Middle frontal gyrus (tissue), 1 donor: ENCODE data around the gene TPPP3.
"Not testable (repeated sequence)": the region's sequence is repeated elsewhere in the genome, so short reads cannot be mapped to it uniquely, and the experiment has no call there.

Source experiments
- DNase-seq: peaks from one replicate; pipeline ENCODE4 v3.0.0-alpha.2; 2015; ENCODE audit warnings: low spot score; ENCODE audit errors: extremely low spot score

TPPP3 gene

DNA sequence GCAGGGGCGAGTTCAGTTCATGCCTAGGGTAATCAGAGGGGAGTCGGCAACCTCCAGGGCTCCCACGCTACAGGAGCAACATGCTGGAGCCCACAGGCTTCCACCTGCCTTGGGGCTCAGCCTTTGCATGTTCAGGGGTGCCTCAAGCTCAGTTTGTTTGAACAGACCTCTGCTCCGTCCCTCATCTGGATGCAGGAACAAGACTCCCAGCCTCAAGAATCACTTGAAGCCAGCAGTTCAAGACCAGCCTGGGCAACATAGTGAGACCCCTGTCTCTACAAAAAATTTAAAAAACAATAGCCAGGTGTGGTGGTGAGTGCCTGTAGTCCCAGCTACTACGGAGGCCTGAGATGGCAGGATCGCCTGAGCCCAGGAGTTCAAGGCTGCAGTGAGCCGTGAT, 32.7 kb upstream of the TPPP3 start:
- DNase-seq, result no peak

DNA sequence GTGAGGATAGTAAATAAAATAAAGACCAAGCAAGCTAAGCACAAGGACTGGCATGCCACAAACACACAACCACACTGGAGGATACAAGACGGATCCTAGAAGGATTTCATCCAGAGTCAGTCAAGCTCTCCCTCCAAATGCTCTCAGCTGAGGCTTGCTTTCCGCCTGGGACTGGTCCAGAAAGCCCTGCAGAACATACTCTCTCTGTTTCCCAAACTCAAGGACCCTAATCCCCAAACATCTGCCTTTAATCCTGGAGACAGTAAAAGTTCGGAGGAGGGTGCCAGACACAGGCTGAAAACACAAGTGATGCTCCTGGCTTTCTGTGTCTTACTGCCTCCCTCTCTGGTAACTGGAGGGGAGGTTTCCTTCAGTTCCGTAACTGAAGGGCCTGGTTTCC, 32.3 kb upstream of the TPPP3 start:
- DNase-seq, result no peak

DNA sequence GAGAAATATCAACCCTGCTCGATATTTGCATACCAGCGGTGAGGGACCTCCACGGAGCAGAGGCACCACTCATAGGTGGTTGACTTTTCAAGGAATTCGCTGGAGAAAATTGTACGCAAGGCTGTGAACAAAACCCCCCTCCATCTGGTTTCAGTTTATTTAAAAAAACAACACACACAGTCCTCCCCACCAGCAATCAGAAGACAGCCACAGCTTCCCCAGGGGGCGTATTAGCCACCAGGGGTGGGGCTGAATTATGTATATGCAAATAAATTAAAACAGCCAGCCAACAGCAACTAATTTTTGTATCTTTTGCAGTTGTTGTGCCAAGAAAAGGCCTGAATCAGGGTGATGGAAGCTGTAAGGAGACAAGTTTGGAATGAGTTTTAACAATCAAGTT, 31.8 kb upstream of the TPPP3 start:
- no peak for DNase-seq

DNA sequence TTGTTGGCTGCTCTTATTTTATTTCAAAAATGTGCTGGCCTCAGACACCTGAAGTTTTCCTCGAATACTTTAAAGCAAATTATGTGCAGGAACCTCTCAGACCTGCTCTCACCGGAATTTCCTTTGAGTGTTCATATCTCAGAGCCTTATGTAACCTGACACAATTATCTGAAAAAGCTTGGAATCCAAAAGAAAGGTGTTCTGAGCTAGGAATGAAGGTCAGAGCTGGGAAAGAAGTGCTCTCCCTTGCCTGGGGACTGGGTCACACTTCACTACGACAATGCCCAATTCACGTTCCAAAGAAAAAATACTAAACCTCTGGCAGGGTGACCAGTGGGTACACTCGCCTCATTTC, 30.9 kb upstream of the TPPP3 start:
- DNase-seq, result no peak

DNA sequence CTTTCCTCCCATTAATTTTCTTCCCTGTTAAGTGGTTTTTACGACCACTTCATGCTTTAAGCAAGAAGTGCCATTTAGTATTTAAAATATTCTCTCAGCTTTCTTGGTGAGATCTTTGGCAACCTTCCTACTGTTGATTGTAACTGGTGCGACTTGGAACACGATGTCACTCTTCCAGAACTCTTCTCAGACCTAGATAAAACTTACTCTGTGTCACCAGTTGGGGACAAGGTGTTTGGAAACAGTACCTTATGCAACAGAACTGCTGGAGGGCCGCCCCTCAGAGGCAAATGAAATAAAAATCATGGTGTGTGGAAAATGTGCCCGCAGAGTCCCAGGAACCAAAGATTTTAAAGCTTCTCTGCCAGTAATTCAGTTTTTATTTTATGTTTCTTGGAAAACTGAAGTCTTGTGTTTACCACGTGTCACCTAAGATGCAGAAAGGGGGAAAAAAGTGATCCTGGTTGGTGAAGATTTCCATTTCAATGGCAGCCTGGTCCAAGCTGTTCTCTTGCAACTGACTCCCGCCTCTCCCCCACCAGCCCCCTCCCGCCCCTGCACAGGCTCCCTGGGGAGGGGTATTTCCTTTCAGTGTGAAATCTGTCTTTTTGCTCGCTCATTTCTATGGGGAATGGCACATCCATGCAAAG, 30.4 kb upstream of the TPPP3 start:
- DNase-seq, result no peak

DNA sequence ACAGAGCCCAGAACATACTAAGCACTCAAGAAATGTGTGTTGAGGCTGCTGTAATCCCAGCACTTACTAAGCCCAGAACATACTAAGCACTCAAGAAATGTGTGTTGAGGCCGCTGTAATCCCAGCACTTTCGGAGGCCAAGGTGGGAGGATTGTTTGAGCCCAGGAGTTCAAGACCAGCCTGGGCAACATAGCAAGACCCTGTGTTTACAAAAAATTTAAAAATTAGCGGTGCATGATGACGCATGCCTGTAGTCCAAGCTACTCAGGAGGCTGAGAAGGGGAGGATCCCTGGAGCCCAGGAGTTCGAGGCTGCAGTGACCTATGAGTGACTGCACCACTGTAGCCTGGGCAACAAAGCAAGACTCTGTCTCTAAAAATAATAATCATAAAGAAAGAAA, 29.7 kb upstream of the TPPP3 start:
- DNase-seq, result no peak

DNA sequence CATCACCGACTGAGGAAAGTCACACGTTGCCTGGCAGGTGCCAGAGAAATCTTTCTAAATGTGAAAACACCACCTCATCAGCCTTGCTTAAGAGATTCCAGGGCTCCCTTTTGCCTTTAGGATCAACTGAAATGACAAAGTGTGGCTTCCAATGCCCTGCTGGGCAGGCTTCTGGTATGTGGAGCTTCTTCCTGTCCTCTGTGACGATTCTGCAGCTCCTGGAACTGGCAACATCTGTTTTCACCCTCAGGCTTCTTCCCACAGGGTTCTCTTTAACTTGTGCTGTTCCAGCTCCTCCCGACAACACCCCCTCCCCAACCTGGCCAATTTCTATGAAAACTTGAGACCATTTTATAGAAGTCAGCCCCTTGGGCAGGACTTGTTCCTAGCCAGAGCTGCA, 27.7 kb upstream of the TPPP3 start:
- no peak for DNase-seq

DNA sequence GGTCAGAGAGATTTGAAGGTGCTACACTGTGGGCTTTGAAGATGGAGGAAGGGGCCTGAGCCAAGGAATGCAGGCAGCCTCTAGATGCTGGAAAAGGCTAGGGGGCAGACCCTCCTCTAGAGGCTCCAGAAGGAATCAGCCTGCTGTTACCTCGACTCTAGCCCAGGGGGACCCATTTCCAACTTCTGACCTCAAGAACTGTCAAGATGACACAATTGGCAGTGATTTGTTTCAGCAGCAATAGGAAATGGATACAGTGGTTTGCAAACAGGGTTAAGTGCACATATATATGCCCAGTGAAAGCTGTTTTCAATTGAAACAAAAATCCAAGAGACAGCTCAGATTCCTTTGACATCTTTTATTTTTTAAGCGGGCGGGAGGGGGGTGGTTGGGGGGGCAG, 26.6 kb upstream of the TPPP3 start:
- no peak for DNase-seq

DNA sequence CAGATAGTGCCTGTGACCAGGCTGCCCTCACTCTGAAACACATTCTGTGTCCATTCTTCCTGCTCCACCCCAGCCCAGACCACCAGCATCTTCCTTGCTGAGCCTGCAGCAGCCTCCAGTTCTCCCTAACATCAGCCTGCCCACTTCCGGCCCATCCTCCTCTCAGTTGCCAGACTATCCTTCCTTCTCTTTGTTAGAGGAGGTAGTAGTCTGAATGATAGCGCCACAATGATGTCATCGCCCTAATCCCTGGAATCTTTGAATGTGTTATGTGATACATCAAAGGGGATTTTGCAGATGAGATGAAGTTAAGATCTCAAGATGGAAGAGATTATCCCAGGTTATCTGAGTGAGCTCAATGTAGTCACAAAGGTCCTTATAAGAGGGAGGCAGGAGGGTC, 26.2 kb upstream of the TPPP3 start:
- DNase-seq, result no peak

DNA sequence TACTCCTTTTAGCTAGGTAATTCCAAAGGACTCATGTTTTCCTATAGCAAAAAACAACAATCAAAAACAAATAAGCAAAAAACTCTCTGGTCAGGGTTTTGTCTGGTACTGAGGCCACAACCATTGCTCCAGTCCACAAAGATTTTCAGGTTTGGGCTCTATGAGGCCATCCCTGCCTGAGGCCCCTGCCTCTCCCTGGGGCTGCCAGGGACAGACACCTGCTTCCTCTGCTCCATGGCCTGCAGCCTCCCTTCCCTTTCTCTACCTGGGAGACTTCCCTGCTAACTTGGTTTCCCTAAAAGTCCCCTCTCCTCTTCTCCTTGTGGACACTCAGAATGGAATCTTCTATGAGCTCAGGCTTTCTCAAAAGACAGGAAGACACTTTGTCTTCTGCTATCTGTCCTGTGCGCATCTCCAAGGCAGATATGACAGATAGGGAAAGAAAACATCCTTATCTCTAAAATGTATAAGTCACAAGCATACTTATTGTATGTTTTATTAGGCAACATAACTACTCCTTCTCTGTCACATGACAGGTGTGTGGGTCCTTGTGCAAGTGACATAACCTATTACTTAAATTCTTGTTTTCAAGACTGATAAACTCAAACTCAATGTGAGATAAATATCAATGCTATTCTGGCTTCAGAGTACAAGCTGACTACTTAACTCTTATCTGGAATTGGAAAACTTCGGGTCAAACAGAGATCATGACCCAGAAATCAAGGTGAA, 24.2 kb upstream of the TPPP3 start:
- DNase-seq, result no peak

DNA sequence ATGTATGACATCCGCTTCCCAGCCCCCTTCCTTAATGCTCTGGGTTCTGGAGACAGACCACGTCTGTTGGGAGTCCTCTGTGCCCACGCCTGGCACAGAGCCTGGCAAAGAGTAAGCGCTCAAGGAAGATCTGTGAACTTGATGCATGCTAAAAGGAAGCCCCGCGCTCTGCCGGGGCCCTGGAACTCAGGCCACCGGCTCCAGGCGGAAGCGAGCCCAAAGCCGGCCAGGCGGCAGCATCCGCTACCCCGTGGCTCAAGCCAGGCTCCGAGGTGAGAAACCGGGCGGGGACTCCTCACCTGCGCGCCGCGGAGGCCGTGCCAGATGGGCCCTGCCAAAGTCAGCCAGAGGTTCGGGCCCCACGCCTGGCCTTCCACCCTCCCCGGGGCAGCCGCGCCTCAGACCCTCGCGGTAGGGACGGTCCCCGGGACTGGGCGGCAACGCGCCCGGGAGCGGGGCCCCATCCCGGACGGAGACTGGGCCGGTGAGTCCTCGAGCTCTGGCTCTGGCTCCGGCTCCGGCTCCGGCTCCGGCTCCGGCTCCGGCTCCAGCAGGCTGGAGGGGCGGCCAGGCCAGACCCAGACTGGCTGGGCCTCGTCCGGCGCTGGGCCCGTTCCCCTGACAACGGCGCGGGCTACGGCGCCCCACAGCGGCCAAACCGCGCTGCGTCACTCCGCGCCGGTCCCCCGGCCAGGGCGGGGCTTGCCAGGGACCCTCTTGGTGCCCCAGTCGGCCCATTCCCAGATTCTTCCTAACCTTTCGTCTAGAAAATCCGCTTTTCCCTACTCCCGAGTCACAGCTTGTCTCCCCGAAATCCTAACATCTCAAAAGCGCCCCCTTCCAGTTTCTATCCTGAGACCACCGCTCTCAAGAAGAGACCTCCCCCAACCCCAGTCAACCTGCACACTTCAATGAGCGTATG, 22.8 kb upstream of the TPPP3 start, which contains the start of gene ZDHHC1:
Gene ZDHHC1 (minus strand): TSS at position 606 of the 922 bp plus-strand sequence. CDS start 8,702 bp downstream, outside the sequence.
- DNase-seq, result no peak

DNA sequence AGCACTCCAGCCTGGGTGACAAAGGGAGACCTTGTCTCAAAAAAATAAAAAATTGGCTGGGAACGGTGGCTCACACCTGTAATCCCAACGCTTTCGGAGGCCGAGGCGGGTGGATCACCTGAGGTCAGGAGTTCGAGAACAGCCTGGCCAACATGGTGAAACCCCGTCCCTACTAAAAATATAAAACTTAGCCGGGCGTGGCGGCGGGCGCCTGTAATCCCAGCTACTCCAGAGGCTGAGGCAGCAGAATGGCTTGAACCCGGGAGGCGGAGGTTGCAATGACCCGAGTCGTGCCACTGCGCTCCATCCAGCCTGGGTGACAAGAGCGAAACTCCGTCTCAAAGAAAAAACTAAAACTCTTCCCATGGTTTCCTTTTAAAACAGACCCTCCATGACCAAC, 22.1 kb upstream of the TPPP3 start:
- DNase-seq, result not testable (repeated sequence)

DNA sequence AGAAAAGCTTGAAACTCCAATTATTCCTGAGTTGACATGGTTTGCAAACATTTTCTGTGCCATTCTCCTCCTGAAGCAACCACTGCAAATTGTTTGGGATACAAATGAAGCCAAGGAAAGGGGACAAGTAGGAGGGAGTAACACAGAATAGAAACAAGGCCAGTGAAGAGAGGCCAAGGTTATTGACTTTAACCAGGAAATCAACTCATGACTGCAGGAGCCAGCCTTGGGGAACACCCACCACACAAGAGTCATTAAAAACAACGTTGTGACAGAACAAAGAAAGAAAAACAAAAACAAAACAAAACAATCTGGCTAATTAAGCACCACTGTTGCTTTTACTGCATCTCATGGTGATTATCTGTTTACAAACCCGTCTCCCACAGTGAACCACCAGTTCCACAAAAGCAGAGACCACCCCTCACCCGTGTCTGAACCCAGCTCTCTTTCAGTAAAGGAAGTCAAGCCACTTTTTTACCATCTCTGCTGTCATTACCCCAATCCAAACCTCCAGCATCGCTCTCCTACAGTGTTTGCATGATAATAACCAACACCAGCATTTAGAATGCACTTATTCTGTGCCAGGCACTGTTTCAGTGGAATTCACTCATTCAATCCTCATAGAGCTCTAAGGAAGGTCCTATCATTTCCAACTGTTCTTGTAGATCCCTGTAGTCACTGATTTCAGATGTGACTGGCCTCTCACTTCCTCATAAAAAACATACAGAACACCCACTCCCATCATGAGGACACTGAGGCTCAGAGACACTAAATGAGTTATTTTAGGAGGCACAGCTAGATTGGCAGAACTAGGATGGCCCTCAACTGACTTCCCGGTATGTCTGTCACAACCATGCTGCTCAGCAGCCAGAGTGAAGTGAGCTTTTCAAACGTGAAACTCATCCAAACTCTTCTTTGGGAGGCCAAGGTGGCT, 20.9 kb upstream of the TPPP3 start:
- DNase-seq, result no peak

DNA sequence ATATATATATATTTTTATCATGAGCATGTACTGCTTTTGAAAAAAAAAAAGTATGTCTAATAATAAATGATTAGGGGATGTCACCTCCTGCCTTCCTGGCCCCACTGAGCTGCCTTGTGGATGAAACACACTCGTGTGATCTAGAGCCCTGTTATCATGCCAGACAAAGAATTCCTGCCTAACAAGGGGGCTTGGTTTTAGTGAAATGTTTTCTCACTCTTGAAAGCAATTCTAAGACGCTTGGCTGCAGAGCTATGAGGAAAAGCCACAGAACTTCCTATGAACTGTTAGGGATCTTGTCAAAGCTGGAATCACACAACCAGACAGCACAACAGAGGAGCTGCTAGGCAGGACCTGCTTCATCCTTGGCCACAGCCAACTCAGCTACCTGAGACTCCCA, 19.0 kb upstream of the TPPP3 start:
- no peak for DNase-seq

DNA sequence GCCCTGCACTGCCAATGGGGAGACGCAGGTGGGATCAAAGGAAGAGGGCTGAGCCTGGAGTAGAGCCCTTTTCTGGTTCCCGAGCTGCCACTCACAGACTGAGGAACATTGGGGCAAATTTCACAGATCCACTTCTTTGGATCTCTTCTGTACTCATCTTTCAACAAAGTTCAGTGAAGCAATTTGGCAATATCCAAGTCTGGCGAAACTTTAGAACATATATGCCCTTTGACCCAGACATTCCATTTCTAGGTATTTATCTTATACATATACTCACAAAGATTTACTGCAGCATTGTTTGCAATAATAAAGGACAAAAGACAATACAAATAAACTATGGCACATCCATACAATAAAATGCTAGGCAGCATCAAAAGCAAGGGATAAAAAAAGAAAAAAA, 18.0 kb upstream of the TPPP3 start:
- no peak for DNase-seq

DNA sequence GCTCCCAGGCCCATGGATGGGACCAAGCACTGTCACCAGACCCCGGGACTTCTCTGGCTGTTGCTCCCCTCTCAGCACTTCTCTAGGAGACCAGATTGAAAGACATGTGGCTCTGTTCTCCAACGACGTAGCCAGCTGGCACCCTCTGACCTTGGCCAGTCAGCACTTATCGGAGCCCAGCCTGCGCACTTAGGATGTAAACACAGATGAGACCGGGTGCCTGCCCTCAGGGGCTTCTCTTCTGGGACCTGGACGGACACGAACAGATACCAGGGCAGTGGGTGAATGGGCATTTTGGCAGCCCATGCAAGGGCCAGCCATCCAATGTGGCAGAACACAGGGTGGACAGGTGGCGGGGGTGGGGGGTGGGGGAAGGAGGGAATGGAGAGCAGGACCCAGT, 16.3 kb upstream of the TPPP3 start:
- DNase-seq, result no peak

DNA sequence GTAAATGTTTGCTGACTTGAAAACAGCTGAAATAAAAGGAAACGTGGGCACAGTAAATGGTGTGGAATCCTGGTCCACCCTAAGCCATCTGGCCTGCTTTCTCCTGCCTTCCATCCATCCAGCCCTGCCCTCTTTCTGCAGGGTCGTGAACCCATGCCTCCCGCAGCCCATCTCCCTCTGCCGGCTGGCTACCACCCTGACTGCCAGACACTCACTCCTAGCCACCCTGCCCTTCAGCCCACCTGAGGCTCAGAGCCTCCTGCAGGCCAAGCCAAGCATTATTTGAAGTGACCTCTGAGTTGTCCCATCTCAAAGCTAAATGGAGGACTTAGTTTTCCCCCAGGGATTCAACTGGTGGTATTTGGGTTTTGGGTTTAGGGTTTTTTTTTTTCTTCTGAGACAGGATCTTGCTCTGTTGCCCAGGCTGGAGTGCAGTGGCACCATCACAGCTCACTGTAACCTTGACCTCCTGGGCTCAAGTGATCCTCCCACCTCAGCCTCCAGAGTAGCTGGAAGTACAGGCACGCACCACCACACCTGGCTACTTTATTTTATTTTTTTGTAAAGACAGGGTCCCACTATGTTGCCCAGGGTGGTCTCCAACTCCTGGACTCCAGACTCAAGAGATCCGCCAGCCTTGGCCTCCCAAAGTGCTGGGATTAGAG, 14.6 kb upstream of the TPPP3 start:
- no peak for DNase-seq

DNA sequence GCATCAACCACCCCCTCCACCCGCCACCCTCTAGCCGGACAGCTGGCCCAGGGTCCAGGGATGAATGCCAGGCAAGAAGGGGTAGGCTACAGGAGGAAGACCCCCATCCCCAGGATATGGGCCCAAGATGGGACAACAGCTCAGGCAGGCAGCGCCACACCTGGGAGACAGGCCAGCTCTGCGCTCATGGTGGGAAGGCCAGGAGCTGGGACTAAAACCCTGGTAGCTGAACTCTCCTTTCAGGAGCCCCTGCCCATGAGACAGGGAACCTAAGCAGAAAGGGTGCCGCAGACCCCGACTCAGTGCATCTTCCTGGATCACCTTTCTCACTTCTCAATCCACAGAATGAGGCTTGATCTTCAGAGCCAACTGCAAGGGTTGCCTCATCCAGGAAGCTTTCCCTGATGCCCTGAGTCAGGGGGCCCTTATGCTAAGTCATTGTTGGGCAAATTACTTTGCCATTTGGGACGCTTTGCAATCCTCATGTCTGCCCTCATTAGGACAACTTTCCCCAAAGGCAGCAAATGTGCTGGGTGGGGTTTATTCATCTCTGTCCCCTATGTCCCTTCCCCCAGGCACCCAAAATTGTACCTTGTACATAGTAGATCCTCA, 14.0 kb upstream of the TPPP3 start:
- DNase-seq, result no peak

DNA sequence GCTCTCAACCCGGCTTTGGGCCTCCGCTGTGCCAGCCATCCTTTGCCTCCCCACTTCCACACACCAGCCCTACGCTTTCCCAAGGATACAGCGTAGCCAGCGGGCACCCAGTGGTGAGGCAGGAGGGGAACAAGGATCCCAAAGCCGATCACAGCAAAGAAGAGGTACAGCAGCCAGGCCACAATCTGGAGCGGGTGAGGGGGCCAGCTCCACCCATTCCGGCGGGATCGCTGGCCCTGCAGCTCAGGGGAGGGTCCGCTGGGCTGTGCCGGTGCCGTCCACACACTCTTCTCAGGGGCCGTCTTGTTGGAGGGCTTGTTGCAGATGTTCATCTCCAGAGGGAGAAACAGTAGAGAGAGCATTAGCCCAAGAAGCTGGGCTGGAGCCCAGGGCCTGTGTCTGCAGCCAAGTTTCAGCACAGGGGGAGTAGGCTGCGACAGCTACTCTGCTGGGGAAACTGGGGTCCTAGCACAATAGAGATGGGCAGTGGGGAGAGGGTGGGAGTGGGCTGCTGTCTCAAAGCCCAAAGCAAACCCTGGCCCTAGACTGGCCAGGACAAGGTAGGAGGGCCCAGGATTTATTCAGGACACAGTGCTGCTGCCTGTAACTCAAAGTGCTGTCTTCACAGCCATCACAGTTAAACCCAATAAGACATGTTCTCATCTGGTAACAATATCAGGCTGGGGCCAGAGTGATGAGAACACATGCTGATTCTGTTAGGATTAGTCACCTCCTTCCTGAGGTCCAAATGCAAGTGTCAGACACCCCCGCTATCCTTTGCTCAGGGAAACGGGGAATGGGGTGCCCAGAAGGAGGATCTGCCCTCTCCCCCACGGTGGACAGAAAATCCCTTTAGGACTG, 13.0 kb upstream of the TPPP3 start:
- DNase-seq, result no peak
